HFFc6 (cell line): ENCODE measurements around the gene ABCG1. TPM values are rescaled to one million over a fixed set of nuclear protein-coding genes. Genes with fewer than 3 reads are reported as not detected.

Source experiments
- DNase-seq: peaks from one replicate; pipeline ENCODE4 v3.0.0-alpha.2; 2018
- H3K27ac Mint-ChIP-seq: 2 replicates; pipeline ENCODE4 v1.8.0; 2020; ENCODE audit warnings: mild to moderate bottlenecking, mixed read lengths
- H3K27me3 Mint-ChIP-seq: 2 replicates; pipeline ENCODE4 v1.8.0; 2021; ENCODE audit warnings: mild to moderate bottlenecking, moderate library complexity, mixed read lengths; ENCODE audit not compliant: insufficient read depth
- H3K36me3 Mint-ChIP-seq: 2 replicates; pipeline ENCODE4 v1.8.0; 2021; ENCODE audit warnings: low read depth, mixed read lengths
- H3K4me1 Mint-ChIP-seq: 2 replicates; pipeline ENCODE4 v1.8.0; 2020; ENCODE audit warnings: low read depth, mixed read lengths
- H3K4me3 Mint-ChIP-seq: 2 replicates; pipeline ENCODE4 v1.8.0; 2020; ENCODE audit warnings: mild to moderate bottlenecking, moderate library complexity, mixed read lengths
- H3K9me3 Mint-ChIP-seq: 2 replicates; pipeline ENCODE4 v1.8.0; 2020; ENCODE audit warnings: mild to moderate bottlenecking, mixed read lengths
- total RNA-seq, 6 experiments: library from RNA; stranded (reverse); fragmentation: NEBNext Ultra II Directional; extraction: Animal tissue kit (Norgen Biotek cat#: 25700); gene quantifications; 2 replicates in 1 of 6; 3 replicates in 5 of 6; pipeline ENCODE4 v1.2.3, GENCODE V29; 2021
- TF ChIP-seq, protein P1 (sequence below): fragments of 200-600 bp; sonication (generic); IDR thresholded peaks from 2 replicates; pipeline ENCODE4 v1.5.0; 2021; ENCODE audit warnings: antibody characterized with exemption, mild to moderate bottlenecking

The ABCG1 gene
- total RNA-seq, 6 experiments from 2014 or later, result not detected

- H3K4me1 Mint-ChIP-seq, result peaks cover 6% of the 10 kb centered on the region; the same call in 1 of the 2 replicates
- H3K27me3 Mint-ChIP-seq, result peaks cover 36% of the 10 kb centered on the region
- no peaks in the 10 kb centered on the region for H3K9me3 Mint-ChIP-seq
- no peaks in the 10 kb centered on the region for H3K36me3 Mint-ChIP-seq
- no peak for DNase-seq
- no peak overlapping the region for H3K27ac Mint-ChIP-seq
- H3K4me3 Mint-ChIP-seq, result no peak overlapping the region
- TF ChIP-seq, protein P1, sequence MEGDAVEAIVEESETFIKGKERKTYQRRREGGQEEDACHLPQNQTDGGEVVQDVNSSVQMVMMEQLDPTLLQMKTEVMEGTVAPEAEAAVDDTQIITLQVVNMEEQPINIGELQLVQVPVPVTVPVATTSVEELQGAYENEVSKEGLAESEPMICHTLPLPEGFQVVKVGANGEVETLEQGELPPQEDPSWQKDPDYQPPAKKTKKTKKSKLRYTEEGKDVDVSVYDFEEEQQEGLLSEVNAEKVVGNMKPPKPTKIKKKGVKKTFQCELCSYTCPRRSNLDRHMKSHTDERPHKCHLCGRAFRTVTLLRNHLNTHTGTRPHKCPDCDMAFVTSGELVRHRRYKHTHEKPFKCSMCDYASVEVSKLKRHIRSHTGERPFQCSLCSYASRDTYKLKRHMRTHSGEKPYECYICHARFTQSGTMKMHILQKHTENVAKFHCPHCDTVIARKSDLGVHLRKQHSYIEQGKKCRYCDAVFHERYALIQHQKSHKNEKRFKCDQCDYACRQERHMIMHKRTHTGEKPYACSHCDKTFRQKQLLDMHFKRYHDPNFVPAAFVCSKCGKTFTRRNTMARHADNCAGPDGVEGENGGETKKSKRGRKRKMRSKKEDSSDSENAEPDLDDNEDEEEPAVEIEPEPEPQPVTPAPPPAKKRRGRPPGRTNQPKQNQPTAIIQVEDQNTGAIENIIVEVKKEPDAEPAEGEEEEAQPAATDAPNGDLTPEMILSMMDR, result no peak
Measured at GRCh38 chr21:42221581-42222345, 2.8 kb downstream of the ABCG1 start.

DNA sequence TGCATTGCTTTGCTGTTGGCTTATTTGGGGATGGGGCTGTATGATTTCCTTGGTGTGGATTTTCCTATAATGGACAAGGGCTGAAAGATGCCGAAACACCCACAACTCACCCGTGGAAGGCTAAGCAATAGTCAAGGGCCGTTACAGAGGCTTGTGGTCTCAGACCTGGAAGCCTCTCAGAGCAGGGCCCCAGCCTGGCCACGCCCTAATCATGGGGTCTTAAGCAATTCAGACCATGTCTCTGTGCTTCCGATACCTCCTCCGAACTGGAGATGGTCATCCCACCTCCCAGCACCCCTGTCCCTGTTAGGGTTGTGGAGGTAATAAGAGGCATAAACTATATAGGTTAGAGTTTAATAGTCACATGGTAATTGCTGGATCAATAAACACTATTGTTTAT is 3.4 kb downstream of the ABCG1 start:
- no peak overlapping the region for H3K27ac Mint-ChIP-seq
- no peak overlapping the region for H3K4me3 Mint-ChIP-seq
- no peak for DNase-seq
- H3K36me3 Mint-ChIP-seq, result no peaks in the 10 kb centered on the region
- H3K9me3 Mint-ChIP-seq, result no peaks in the 10 kb centered on the region
- peaks cover 6% of the 10 kb centered on the region; the same call in 1 of the 2 replicates for H3K4me1 Mint-ChIP-seq
- TF ChIP-seq, protein P1, result no peak
- H3K27me3 Mint-ChIP-seq, result peaks cover 34% of the 10 kb centered on the region

DNA sequence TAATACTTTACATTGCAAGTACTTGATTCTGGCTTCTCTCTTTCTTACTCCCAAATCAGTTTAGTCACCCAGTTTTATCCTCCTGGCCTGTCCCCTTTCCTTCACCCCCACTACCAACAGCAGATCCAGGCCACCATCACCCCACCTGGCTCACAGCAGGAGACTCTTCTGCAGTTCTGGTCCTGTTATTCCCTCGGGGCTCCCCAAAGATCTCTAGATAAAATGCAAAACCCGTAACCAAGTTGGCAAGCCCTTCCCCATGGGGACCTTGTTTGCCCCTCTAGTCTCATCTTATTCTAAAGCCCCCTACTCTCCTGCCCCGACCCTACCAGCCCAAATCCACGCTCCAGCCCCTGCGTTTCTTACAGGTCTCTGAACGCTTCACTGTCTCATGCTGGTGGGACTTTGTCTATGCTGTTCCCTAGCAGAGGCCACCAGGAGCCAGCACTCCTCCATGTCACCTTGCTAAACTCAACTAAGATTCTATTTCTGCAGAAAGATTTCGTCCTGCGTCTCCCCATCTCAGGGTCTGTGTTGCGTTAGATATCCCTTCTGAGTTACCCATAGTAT is 4.0 kb downstream of the ABCG1 start:
- peaks cover 35% of the 10 kb centered on the region for H3K27me3 Mint-ChIP-seq
- peaks cover 6% of the 10 kb centered on the region; the same call in 1 of the 2 replicates for H3K4me1 Mint-ChIP-seq
- TF ChIP-seq, protein P1, result no peak
- no peaks in the 10 kb centered on the region for H3K9me3 Mint-ChIP-seq
- DNase-seq, result no peak
- no peak overlapping the region for H3K4me3 Mint-ChIP-seq
- no peaks in the 10 kb centered on the region for H3K36me3 Mint-ChIP-seq
- H3K27ac Mint-ChIP-seq, result no peak overlapping the region

DNA sequence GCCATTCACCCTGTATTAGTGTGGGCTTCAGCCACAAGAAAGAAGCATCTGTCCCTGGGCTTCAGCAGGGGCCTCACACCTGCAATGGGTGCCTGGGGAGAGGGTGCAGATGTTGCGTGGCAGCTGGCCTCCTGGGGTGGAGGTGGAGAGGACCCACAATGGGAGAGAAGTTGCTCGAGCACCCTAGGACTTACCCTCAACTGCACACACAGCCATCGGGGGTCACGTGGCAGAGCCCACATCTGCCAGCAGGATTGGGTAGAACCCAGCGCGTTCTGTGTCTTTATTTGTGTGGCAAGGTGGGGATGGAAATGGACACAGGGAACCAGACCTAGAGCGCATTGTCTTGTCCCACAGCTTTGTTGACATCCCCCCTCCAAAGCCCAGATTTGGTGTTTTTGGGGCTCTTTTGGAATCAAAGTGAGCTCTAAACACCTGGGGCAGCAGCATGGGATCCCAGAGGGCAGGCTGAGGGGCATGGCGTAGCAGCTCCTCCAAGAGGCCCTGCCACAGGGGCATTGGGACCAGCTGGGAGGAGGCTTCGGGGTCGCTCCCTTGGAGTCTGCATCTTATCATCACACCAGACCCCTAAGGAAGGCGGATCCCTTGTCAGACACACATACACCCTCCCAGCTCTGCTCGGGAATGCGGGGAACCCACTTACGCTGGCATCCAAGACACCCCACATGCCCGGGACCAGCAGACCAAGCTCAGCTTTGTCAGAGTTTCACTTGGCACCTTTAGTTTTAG is 5.1 kb downstream of the ABCG1 start:
- Mint-ChIP-seq H3K27ac (no peak overlapping the region), H3K9me3 (no peaks in the 10 kb centered on the region), H3K4me3 (no peak overlapping the region), H3K27me3 (peaks cover 31% of the 10 kb centered on the region), H3K4me1 (peaks cover 6% of the 10 kb centered on the region; the same call in 1 of the 2 replicates), H3K36me3 (no peaks in the 10 kb centered on the region)
- no peak for DNase-seq
- TF ChIP-seq, protein P1, result no peak

GRCh38 chr21:42225042-42225441 is 6.1 kb downstream of the ABCG1 start:
- H3K27ac Mint-ChIP-seq, result no peak overlapping the region
- TF ChIP-seq, protein P1, result no peak
- H3K4me1 Mint-ChIP-seq, result peaks cover 4% of the 10 kb centered on the region; the same call in 1 of the 2 replicates
- H3K36me3 Mint-ChIP-seq, result no peaks in the 10 kb centered on the region
- DNase-seq, result no peak
- H3K9me3 Mint-ChIP-seq, result no peaks in the 10 kb centered on the region
- H3K27me3 Mint-ChIP-seq, result peaks cover 27% of the 10 kb centered on the region
- no peak overlapping the region for H3K4me3 Mint-ChIP-seq
